CD4-positive, alpha-beta T cell treated with Interleukin-4 for 1 hour (primary cell): Measurements from ENCODE around the gene PRKG2.
"Not testable (repeated sequence)": the region's sequence is repeated elsewhere in the genome, so short reads cannot be mapped to it uniquely, and the experiment has no call there.

Experiments
- DNase-seq, 2 donors: peaks; one replicate each; pipeline ENCODE4 v3.0.0-alpha.2; 2020 to 2022

PRKG2 gene

GRCh38 chr4:81214881-81215868 lies at the start of gene PRKG2:
TSS of gene PRKG2 (minus strand) at chr4:81215222. CDS start at chr4:81205047, 10,175 bp downstream.
- no peak for DNase-seq

GRCh38 chr4:81260443-81261101 lies 45.5 kb upstream of the PRKG2 start:
- no peak for DNase-seq

- no peak for DNase-seq
Measured at GRCh38 chr4:81258841-81259550, 44.0 kb upstream of the PRKG2 start.

- DNase-seq: no peak
Measured at GRCh38 chr4:81257816-81258215, 42.8 kb upstream of the PRKG2 start.

GRCh38 chr4:81257021-81257420 lies 42.0 kb upstream of the PRKG2 start:
- DNase-seq: no peak

- DNase-seq: no peak
Measured at GRCh38 chr4:81256059-81256970, 41.3 kb upstream of the PRKG2 start.

- no peak for DNase-seq
Measured at GRCh38 chr4:81255524-81255923, 40.5 kb upstream of the PRKG2 start.

- no peak for DNase-seq
Measured at GRCh38 chr4:81250430-81250829, 35.4 kb upstream of the PRKG2 start.

- DNase-seq: no peak
Measured at GRCh38 chr4:81245218-81246009, 30.4 kb upstream of the PRKG2 start.

GRCh38 chr4:81237791-81238190 lies 22.8 kb upstream of the PRKG2 start:
- DNase-seq: no peak

- no peak for DNase-seq
Measured at GRCh38 chr4:81235982-81236749, 21.1 kb upstream of the PRKG2 start.

- DNase-seq: no peak
Measured at GRCh38 chr4:81227968-81228367, 12.9 kb upstream of the PRKG2 start.

GRCh38 chr4:81227138-81227537 lies 12.1 kb upstream of the PRKG2 start:
- DNase-seq: no peak

- no peak for DNase-seq
Measured at GRCh38 chr4:81225252-81225651, 10.2 kb upstream of the PRKG2 start.

- not testable (repeated sequence) for DNase-seq
Measured at GRCh38 chr4:81222082-81222472, 7.1 kb upstream of the PRKG2 start.

GRCh38 chr4:81221303-81222081 lies 6.5 kb upstream of the PRKG2 start:
- DNase-seq: no peak

GRCh38 chr4:81220271-81220670 lies 5.2 kb upstream of the PRKG2 start:
- no peak for DNase-seq

GRCh38 chr4:81218206-81218605 lies 3.2 kb upstream of the PRKG2 start:
- DNase-seq: no peak

GRCh38 chr4:81217779-81218178 lies 2.8 kb upstream of the PRKG2 start:
- DNase-seq: no peak

GRCh38 chr4:81215931-81216330 lies 909 bp upstream of the PRKG2 start:
- no peak for DNase-seq
